Measurements from ENCODE around the gene PITPNM3. TPM values are rescaled to one million over a fixed set of nuclear protein-coding genes. Genes with fewer than 3 reads are reported as not detected.

Gene PITPNM3
- total RNA-seq, 1 donor from 2014 or later = 8.6 TPM

GRCh38 chr17:6471531-6472465, 84.6 kb downstream of the PITPNM3 start:
- no peak overlapping the region for H3K4me3 ChIP-seq
- TF ChIP-seq POLR2A (IDR thresholded peaks at IDR 0.05) (no peak), POLR2AphosphoS5 (IDR thresholded peaks at IDR 0.05; ENCODE audit: insufficient read depth in 1 of 2, low read depth in 1 of 2) (no peak)
- TF ChIP-seq, protein P1, sequence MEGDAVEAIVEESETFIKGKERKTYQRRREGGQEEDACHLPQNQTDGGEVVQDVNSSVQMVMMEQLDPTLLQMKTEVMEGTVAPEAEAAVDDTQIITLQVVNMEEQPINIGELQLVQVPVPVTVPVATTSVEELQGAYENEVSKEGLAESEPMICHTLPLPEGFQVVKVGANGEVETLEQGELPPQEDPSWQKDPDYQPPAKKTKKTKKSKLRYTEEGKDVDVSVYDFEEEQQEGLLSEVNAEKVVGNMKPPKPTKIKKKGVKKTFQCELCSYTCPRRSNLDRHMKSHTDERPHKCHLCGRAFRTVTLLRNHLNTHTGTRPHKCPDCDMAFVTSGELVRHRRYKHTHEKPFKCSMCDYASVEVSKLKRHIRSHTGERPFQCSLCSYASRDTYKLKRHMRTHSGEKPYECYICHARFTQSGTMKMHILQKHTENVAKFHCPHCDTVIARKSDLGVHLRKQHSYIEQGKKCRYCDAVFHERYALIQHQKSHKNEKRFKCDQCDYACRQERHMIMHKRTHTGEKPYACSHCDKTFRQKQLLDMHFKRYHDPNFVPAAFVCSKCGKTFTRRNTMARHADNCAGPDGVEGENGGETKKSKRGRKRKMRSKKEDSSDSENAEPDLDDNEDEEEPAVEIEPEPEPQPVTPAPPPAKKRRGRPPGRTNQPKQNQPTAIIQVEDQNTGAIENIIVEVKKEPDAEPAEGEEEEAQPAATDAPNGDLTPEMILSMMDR (IDR thresholded peaks at IDR 0.05) = no peak
- peaks cover 23% of the 10 kb centered on the region for H3K4me1 ChIP-seq
- DNase-seq (ENCODE audit: extremely low spot score in 2 of 2) = no peak
- intact Hi-C loops (cut with DNase I) = no loop called here
- H3K36me3 ChIP-seq = no peaks in the 10 kb centered on the region
- no peaks in the 10 kb centered on the region for H3K9me3 ChIP-seq
- no peaks in the 10 kb centered on the region for H3K27me3 ChIP-seq
- no peak overlapping the region for H3K27ac ChIP-seq

DNA sequence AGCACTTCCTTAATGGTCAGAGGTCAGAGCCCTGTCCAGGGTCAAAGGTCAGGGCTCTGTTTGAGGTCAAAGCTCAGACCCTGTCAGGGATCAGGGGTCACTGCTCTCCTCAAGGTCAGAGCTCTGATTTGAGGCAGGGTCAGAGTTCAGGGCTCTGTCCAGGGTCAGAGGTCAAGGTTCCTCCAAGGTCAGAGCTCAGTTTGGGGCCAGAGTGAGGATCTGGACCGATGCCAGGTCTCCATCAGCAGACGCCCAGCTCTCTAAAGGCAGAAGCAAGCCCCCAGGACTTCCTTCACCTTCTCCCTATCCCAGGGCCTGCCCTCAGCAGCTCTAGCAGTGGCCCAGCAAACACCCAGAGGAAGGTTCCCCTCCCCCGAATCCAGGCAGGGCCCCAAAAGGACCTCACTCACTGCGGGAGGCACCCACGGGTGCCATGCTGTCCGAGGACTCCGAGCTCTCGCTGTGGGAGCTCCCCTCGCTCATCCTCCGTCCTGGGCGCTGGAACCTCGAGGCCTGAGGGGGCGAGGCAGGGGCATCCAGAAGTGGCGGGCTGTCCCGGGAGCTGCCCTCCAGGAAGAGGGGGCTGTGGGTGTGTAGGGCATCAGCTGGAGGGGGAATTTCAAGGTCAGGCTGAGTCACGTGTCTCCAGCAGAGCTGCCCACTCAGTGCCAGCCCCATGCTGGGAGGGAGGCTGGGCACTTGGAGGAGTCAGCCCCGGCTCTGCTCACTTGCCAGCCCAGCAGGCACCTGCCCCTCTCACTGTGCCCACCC, 85.4 kb downstream of the PITPNM3 start:
- H3K27me3 ChIP-seq = no peaks in the 10 kb centered on the region
- DNase-seq (ENCODE audit: extremely low spot score in 2 of 2) = no peak
- H3K36me3 ChIP-seq = no peaks in the 10 kb centered on the region
- peaks cover 23% of the 10 kb centered on the region for H3K4me1 ChIP-seq
- H3K4me3 ChIP-seq = no peak overlapping the region
- H3K27ac ChIP-seq = no peak overlapping the region
- no peaks in the 10 kb centered on the region for H3K9me3 ChIP-seq
- intact Hi-C loops (cut with DNase I) = no loop called here
- TF ChIP-seq POLR2A (IDR thresholded peaks at IDR 0.05) (no peak), POLR2AphosphoS5 (IDR thresholded peaks at IDR 0.05; ENCODE audit: insufficient read depth in 1 of 2, low read depth in 1 of 2) (no peak)
- TF ChIP-seq, protein P1 (IDR thresholded peaks at IDR 0.05) = no peak

GRCh38 chr17:6470146-6470718, 86.1 kb downstream of the PITPNM3 start:
- no peaks in the 10 kb centered on the region for H3K36me3 ChIP-seq
- no peak for DNase-seq (ENCODE audit: extremely low spot score in 2 of 2)
- no peak overlapping the region for H3K27ac ChIP-seq
- H3K27me3 ChIP-seq = no peaks in the 10 kb centered on the region
- H3K9me3 ChIP-seq = no peaks in the 10 kb centered on the region
- peaks cover 18% of the 10 kb centered on the region for H3K4me1 ChIP-seq
- TF ChIP-seq, protein P1 (IDR thresholded peaks at IDR 0.05) = no peak
- no peak for TF ChIP-seq POLR2AphosphoS5 (IDR thresholded peaks at IDR 0.05; ENCODE audit: insufficient read depth in 1 of 2, low read depth in 1 of 2)
- TF ChIP-seq POLR2A (IDR thresholded peaks at IDR 0.05) = no peak
- H3K4me3 ChIP-seq = no peak overlapping the region
- intact Hi-C loops (cut with DNase I) = no loop called here

DNA sequence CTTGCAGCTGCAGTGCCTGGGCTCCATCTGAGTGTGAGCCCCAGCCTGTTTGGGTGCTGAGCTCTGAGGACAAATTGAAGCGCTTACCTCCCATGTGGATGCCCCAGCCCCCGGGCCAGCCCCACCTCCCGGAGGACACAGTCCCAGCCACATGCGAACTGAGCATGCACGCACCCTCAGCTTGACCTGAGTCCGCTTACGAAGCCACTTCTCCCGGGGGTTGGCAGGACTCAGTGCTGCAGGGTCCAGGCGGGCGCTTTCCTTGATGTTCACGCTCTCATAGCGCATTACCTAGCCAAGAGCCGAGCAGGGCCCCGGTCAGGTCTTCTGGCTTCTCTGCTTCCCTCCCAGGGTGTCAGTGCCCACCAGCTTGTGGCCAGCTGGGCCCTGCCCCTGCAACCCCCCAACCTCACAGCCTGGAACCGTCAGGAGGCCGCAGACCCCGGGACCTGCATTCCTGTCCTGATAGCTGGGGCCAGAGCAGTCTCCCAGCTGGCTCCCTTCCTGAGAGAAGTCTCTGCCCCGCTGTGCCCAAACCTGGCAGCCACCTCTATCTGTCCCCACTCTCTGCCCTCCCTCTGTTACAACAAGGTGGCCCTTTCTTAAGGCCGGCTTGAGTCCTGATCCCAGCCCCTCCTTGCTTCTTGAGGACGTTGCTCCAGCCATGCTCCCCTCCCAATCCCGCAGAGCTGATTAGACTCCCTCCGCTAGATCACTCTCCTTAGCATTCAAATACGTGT, 88.1 kb downstream of the PITPNM3 start:
- intact Hi-C loops (cut with DNase I) = no loop called here
- Histone ChIP-seq H3K27me3 (no peaks in the 10 kb centered on the region), H3K9me3 (no peaks in the 10 kb centered on the region), H3K4me3 (no peak overlapping the region), H3K36me3 (peaks cover 0 to 9% of the 10 kb centered on the region in 2 donors), H3K27ac (no peak overlapping the region), H3K4me1 (peaks cover 16% of the 10 kb centered on the region)
- TF ChIP-seq POLR2A (IDR thresholded peaks at IDR 0.05) (no peak), POLR2AphosphoS5 (IDR thresholded peaks at IDR 0.05; ENCODE audit: insufficient read depth in 1 of 2, low read depth in 1 of 2) (no peak)
- TF ChIP-seq, protein P1 (IDR thresholded peaks at IDR 0.05) = no peak
- DNase-seq (ENCODE audit: extremely low spot score in 2 of 2) = no peak
